ENCODE results near the gene CACNA1D. TPM values are rescaled to one million over a fixed set of nuclear protein-coding genes. Genes with fewer than 3 reads are reported as not detected.

CACNA1D gene
- total and polyA plus RNA-seq, 2 donors (not counting 3 experiments of a cell fraction or from before 2014, with no cell fraction given): 0.06 TPM; not detected in 1

GRCh38 chr3:53815651-53816050 lies 321.2 kb downstream of the CACNA1D start:
- H3K36me3 ChIP-seq (ENCODE audit: control insufficient read depth in 2 of 2, extremely low read depth in 1 of 2, insufficient read depth in 2 of 2, low read length in 2 of 2): no peaks in the 10 kb centered on the region
- no peaks in the 10 kb centered on the region for H4K20me1 ChIP-seq (replicated peaks; ENCODE audit: control insufficient read depth, extremely low read depth, insufficient read depth, low read length)
- POLR2A ChIA-PET: no interaction called here
- no TSS peak for BruUV-seq (replicated peaks)
- FAIRE-seq (no peak), DNase-seq (ENCODE audit: low read depth, low spot score) (no peak)
- H3K79me2 ChIP-seq (ENCODE audit: control insufficient read depth, insufficient read depth, low read length): no peaks in the 10 kb centered on the region
- H3K9me3 ChIP-seq (replicated peaks; ENCODE audit: control insufficient read depth, insufficient read depth, low read length): no peaks in the 10 kb centered on the region
- H2AFZ ChIP-seq (ENCODE audit: low read depth, low read length): no peak overlapping the region
- no peak overlapping the region for H3K4me3 ChIP-seq (replicated peaks in 1 of 3; ENCODE audit: insufficient read depth in 1 of 3, low read depth in 1 of 3, low read length in 3 of 3)
- no peak overlapping the region for H3K4me2 ChIP-seq (ENCODE audit: insufficient read depth, low read length)
- TF ChIP-seq MYC (IDR thresholded peaks at IDR 0.05; ENCODE audit: low read depth, low read length): no peak
- no peak for TF ChIP-seq POLR2AphosphoS5 (IDR thresholded peaks at IDR 0.05; ENCODE audit: insufficient read depth, low read depth, low read length)
- TF ChIP-seq CTCF (IDR thresholded peaks at IDR 0.05; ENCODE audit: extremely low read depth in 1 of 2, insufficient read depth in 1 of 2, low read depth in 1 of 2, low read length in 2 of 2): no peak
- TF ChIP-seq FOS (IDR thresholded peaks at IDR 0.05; ENCODE audit: borderline replicate concordance, insufficient read depth, low read length): no peak
- no peak for TF ChIP-seq GATA2 (IDR thresholded peaks at IDR 0.05; ENCODE audit: insufficient read depth, insufficient read length, low read depth, low read length)
- TF ChIP-seq JUN (IDR thresholded peaks at IDR 0.05; ENCODE audit: borderline replicate concordance, insufficient read depth, insufficient read length, low read depth): no peak
- TF ChIP-seq POLR2A (IDR thresholded peaks at IDR 0.05; ENCODE audit: low read depth, low read length): no peak
- no peak for TF ChIP-seq MAX (IDR thresholded peaks at IDR 0.05; ENCODE audit: insufficient read depth, insufficient read length)
- TF ChIP-seq EZH2 (IDR thresholded peaks at IDR 0.05; ENCODE audit: borderline replicate concordance, low read depth, low read length, severe bottlenecking): no peak
- no peaks in the 10 kb centered on the region for H3K9me1 ChIP-seq (replicated peaks; ENCODE audit: control insufficient read depth, extremely low read depth, insufficient read depth, low read length)
- intact Hi-C loops (cut with micrococcal nuclease): no loop called here
- CTCF ChIA-PET: no interaction called here
- H3K4me1 ChIP-seq (ENCODE audit: control insufficient read depth, extremely low read depth, insufficient read depth, low read length): no peaks in the 10 kb centered on the region
- no peaks in the 10 kb centered on the region for H3K27me3 ChIP-seq (ENCODE audit: control insufficient read depth in 2 of 2, insufficient read depth in 2 of 2, low read length in 2 of 2)
- H3K9ac ChIP-seq (replicated peaks; ENCODE audit: extremely low read depth, insufficient read depth, low read length): no peak overlapping the region
- dilution Hi-C loops (cut with MboI; ENCODE audit: extremely low pct_ligation_motif_present, low sequenced_read_pairs): no loop called here
- no peak overlapping the region for H3K27ac ChIP-seq (ENCODE audit: insufficient read depth, low read depth, low read length)
